NB4 (cell line): ENCODE data around the gene ENAH.

Experiments
- CTCF ChIP-seq: IDR thresholded peaks from one replicate; pipeline ENCODE4 v1.5.1; 2012; ENCODE audit warnings: low read depth, low read length
- MAX ChIP-seq: IDR thresholded peaks from 2 replicates; pipeline ENCODE4 v1.6.1; 2011; ENCODE audit warnings: low read depth, low read length
- POLR2A ChIP-seq: IDR thresholded peaks from 2 replicates; pipeline ENCODE4 v1.6.1; 2011; ENCODE audit warnings: mild to moderate bottlenecking; ENCODE audit not compliant: insufficient read length; ENCODE audit errors: extremely low read depth

GRCh38 chr1:225520587-225521227 is 132.2 kb downstream of the ENAH start:
- TF ChIP-seq CTCF (no peak), POLR2A (no peak), MAX (no peak)
